GM18517 (cell line): ENCODE results near the gene DNAJB9.
A peak's percentile ranks its signal among the peaks of the same experiment; 100 is the strongest.

Source experiments
- ATAC-seq: cut with Tn5 transposase; IDR thresholded peaks from one replicate; pipeline ENCODE4 v1.9.1; 2021; ENCODE audit warnings: mild to moderate bottlenecking, moderate library complexity; ENCODE audit not compliant: unreplicated experiment

Gene DNAJB9

DNA sequence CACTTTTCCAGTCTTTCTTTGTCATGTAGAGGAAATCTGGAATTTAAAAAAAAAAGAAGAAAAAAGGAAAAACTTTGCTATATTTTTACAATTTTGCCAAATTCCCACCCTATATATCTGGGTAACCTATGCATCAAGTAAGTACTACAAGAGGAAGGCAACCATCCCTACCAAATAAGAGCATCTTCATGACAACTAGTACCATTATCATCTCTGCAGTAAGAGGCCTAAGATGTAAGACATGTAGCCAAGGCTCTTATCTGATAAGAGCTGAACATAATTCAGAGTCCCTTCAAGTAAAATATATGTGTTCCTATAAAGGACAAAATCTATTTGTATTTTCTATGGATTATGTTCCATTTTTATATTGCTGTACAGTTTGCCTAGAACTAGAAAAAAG is 3.7 kb upstream of the DNAJB9 start:
- no peak for ATAC-seq

DNA sequence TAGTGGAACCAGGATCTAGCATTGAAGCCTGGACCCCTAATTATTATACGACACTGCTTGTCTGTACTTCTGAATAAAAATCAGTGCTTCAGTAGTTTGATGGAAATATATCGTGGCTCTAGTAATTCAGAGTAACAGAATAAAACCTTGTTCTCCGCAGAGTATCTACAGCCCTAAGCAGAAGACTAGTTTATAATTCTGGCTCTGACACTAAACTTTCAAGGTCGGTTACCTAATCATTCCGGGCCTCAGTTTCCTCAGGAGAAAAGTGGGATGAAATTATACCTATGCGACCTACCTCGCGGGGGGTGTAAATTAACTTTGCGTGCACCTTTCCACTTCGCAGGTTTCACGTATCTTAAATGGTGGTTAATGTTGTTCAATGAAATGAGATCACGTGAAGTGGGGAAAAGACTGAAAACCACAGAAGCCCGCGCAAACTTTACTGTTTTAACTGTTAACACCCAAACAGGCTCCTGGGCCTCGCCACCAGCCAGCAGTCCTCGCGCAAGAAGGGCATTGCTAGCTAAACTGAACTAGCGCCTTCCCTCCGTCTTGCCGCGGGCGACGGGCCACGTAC is 783 bp upstream of the DNAJB9 start:
- no peak for ATAC-seq

DNA sequence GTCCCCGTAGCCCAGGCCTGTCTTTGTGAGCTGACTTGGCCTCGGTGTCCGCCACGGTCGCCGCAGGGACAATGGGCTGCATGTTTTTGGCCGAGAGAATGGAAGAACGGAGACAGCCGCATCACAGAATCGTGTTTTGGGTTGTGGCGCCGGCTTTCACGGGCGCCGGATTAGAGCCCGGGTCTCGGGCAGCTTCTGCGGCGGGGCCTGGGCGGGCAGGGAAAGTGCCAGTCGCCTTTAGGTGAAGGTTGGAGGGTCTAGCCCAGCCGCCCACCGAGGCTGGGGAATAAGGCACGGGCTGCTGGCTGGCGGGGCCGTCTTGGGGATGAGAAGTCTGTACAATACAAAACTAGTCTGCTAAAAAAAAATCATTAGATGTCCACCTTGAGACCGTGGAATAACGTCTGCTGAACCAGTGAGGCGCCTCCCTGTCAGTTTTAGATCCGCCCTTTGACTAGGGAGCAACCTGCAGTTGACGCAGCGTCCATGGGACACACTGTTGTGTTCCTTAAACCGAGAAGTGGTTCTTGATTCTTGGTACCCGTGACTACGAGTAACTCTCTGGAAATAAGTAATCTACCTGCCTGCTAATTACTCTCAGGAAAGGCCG is 577 bp downstream of the DNAJB9 start:
- ATAC-seq = peak; percentile 22

DNA sequence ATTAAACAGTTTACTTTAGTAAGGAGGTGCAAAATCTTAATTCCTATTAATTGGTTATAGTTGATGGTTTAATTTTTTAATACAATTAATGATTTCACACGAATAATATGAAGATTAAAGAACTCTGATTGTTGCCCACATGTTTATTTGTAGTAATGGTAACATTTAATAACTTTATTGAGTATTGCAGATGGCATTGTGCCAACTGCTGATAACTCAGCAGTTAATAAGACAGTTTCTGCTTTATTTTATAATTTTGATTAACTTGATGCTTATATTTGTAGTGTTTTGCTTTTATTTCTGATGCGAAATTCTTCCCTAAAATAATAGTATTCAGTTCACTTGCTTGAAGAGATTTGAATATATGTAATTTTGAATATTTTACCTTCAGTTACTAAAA is 2.8 kb downstream of the DNAJB9 start:
- no peak for ATAC-seq

DNA sequence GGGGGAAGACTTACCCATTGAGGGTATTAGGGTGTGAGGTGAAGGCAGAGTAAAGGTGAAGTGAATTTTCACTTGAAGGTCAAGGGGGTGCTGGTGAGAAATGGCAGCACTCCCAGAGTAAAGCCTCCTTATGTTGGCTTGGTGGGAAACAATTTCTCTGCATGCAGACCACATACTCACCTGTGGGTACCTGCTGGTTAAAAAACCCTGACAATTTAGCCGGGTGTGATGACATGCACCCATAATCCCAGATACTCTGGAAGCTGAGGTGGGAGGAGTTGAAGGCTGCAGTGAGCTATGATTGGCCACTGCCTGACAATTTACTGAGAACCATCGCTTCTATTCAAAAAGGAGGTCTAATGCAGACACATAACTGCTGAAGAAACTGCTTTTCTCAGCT is 5.5 kb downstream of the DNAJB9 start:
- no peak for ATAC-seq

DNA sequence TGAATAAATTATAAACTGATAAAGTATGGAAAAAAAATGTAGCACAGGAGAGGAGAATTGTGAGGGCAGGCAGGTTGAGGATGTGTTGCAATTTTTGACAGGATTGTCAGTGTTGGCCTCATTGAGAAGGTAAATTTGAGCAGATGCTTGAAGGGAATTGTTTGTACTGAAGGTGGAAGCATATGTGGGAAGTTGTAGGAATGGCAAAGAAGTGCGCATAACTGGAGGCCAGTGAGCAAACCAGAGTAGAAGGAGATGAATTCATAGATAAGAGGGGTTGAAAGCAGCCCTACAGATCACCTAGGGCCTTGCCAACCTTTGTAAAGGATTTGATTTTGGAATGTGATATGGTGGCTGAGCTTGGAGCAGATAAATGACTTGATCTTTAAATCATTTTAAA is 6.4 kb downstream of the DNAJB9 start:
- no peak for ATAC-seq

DNA sequence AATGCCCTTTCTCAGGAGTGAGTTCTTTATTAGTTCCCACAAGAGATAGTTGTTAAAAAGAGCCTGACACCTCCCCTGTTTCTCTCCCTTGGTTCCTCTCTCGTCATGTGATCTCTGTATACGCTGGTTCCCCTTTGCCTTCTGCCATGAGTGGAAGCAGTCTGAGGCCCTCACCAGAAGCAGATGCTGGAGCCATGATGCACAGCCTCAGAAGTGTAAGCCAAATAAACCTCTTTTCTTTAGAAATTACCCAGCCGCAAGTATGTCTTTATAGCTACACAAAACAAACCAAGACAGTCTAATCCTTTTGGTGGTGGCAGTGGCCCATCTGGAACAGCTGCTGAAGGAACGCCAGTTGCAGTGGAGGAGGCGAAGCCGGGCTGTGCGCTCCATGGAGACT is 9.3 kb downstream of the DNAJB9 start:
- no peak for ATAC-seq

DNA sequence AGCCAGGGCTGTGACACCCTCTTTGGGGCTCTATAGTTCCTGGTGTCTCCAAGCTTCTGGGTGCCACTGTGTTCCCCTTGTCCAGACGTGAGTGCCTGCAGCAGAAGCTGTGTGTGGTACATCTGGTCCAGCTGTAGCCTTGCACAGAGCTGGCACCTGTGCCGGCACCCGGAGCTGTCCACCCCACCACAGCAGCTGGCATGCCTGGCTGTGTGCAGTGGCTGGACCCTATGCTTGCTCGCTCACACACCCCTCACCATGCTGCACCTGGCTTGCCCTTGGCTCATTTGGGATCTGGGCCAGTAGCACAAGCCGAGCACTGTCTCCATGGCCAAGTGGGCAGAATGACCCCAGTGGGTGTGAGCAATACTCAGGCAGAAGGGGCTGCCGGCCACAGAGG is 10.6 kb downstream of the DNAJB9 start:
- no peak for ATAC-seq

DNA sequence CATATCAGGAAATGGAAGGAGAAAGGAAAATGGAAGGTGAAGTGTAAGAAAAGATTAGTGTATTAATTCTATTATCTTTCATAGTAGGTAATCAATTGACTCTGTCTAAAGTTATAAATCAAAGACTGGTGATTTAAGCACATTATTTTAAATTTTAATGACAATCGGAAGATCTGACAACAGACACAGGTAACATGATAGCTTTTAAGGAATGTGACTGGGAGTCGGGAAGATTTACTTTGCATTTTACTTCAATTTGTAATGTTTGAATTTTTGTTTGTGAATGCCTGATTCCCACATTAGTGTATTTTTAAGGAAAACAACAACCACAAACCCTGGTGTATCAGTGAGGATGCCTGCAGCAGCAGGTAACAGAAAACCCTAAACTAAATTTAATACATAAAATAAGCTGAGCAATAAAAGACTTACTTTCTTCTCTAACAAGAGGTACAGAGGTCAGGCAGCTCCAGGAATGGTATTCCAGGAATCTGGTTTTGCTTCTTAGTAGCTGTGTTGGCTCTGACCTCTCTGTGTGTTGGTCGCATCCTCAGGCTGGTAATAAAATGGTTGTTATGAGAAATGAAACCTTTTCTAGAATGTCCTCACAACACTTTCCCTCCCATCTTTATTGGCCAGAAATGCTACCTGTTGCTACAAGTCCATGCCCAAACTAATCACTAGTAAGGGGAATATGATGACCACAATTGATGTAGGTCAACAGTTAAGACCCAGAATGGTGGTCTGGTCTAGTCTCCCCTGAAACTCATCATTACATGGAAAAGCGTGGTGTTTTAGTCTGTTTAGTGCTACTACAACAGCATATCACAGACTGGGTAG is 12.2 kb downstream of the DNAJB9 start:
- no peak for ATAC-seq

DNA sequence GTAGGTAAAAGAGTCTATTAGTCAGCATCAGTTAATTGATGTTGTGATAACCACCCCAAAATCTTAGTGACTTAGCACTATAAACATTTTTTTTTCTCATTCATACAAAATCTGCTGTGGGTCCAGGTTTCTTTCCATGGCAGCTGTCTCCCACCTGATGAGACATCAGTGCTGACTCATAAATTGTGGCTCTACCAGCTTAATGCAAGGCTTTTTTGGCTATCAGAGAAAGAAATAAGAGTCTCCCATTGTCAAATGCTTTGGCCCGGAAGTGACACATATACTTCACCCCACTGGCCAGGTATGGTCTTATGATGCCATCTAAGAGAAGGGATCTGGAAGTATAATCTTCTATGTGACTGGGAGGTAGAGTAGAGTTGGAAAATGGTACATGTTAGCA is 14.5 kb downstream of the DNAJB9 start:
- ATAC-seq = no peak

DNA sequence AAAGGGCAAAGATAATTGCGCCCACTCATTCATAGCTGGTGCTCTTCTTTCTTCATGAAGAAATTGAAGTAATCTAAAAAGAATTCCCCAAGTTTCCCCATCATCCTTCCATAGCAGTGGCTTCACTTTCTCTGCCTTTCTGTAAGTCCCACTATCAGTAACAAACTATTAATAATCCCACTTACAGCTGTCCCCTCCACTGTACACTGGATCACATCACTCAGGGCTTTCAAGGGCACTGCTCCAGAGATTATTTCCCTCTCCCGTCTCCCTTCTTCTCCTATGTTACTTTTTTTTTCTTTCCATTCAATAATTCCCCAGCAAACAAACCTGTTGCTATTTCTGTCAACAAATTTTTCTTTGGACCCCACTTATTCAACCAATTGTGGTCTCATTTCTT is 16.2 kb downstream of the DNAJB9 start:
- ATAC-seq = no peak

DNA sequence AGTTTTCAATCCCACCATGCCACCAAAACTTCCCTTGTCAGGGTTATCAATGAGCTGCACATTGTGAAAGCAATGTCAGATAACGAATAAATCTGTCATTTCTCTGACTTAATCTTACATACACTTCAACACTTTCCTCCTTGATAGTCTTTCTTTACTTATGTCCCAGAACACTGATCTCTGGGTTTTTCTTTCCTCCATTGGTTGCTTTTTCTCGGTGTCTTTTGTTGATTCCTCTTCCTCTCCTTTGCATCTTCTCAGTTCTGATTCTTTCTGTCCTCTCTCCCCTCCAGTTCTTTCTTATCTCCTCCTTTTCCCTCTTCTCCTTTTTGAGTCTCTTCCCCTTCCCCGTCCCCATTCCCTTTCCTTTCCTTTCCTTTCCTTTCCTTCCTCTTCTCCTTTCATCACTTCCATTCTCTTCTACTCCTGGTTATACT is 16.6 kb downstream of the DNAJB9 start:
- no peak for ATAC-seq

DNA sequence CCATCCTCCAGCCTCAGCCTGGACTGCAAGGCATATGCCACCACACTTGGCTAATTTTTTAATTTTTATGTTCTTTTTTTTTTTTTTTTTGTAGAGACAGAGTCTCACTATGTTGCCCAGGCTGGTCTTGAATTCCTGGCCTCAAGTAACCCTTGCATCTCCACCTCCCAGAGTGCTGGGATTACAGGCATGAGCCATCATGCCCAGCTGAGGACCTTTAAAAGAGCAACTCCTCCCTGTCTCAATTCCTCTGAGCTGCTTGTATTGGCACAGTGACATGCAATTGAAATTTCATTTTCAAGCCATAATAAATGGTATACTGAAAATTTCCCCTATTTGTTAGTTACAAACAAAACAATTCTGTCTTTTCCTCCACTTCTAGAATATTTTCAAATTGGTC is 19.5 kb downstream of the DNAJB9 start:
- no peak for ATAC-seq

DNA sequence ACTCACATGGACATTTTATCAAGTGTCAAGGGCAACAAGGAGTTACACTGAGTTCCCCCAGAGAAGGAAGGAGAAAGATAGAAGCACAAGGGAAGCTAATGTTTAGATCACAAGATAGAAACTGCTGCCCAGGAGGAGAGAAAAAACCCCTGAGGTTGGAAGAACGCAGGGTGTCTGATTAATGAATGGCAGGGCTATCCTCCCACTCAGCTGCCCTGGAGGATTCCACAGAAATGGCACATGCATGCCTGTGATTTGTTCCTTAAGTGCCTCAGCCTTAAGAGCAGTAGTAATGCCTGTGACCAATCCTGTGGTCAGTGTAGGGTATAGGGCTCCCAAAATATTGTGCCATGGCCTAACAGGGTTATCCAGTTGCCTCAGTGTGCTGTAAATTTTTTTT is 20.2 kb downstream of the DNAJB9 start:
- ATAC-seq = no peak

DNA sequence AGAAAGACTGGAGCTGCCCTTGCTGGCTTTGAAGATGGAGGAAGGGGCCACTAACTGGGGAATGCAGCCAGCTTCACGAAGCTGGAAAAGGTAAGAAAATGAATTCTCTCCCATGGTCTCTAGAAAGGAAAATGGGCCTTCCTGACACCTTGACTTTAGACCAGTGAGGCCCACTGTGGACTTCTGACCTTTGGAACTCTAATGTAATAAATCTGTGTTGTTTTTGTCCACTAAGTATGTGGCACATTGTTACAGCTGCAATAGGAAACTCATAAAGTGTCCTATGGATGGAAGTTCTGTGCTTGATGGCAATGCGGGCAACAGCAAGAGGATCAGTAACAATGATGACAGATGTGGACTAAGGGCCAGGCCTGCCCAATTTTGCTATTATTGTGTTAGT is 20.9 kb downstream of the DNAJB9 start:
- no peak for ATAC-seq

DNA sequence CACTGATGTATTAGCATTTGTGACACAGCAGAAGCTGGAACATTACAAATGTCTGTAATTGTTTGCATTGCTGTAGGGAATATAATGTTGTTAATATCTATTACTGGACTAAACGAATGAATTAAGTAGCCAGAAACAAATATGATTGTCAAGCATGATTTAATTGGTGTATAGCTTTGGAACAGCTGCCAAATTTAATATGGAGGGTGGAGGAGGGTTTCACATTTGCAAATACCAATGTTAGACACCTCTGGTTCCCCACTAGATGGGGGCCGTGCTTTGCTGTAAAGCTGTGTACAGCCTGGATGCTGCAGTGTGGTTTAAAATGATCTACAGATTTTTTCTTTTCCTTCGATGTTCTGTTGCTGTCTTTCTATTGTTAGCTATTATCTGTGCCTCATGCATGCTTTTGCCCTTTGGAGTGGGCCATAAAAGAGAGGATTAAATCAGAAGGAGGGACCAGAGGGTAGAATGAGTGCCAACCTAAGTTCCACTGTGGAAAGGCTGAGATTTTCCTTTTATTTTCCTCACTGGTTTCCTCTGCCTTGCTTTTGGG is 23.1 kb downstream of the DNAJB9 start:
- ATAC-seq = no peak

DNA sequence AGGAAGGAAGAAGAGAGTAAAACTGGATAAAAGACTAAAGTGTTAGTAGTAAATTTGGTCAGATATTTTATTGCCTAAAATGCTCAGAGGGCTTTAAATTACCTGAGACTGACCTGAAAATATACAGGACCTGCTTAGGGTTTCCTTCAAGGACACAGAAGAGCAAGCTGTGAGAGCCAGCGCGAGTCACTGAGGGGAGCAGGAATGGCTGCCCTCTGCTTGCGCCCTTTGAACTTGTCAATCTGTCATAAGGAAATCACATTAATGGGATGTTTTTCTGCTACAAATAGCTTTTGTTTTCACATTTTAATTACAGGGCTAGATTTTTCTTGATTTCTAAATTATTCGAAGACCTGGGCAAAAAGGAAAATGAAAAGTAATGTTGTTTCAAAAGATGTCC is 26.9 kb downstream of the DNAJB9 start:
- ATAC-seq = no peak

DNA sequence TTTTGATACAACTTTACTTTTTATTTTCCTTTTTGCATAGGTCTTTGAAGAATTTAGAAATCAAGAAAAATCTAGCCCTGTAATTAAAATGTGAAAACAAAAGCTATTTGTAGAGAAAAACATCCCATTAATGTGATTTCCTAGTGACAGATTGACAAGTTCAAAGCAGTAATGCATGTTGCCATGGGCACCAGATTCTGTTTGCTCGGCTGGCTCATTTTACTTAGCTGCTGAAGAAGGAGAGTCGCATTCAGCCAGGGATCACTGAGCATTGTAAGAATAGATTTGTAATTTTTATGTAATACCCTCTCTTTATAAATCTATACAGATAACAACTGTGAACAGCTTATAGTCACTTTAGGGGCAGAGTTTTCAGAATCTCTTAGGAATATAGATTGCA is 28.5 kb downstream of the DNAJB9 start:
- ATAC-seq = no peak

DNA sequence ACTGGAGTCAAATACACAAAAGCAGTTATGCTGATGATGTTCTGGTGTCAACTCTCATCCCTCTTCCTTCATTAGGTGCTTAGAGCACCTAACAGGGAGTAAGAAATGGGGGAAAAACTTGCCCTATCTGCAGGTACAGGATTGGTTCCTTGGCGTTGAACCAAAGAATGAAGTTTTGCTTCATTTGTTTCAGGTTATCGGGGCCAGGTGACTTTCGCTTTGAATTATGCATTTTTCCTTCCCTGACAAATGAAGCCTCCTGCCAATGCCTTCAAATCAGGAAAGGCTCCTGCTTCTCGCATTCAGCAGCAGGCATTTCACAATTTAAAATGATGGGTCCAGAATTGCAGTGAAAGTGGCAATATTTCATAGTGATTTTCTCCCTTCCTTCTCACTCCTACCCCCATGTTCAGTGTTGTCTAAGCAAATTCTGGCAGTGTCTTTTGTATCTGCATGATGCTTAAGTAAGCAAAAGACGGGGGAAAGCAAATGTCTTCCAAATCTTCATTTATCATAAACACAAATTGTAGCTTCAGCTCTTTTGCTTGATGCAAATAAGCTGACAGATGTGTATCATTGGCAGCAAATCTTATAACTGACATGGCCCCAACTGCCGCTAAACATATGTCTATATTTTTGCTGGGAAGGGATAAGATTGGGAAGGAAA is 29.4 kb downstream of the DNAJB9 start:
- no peak for ATAC-seq

DNA sequence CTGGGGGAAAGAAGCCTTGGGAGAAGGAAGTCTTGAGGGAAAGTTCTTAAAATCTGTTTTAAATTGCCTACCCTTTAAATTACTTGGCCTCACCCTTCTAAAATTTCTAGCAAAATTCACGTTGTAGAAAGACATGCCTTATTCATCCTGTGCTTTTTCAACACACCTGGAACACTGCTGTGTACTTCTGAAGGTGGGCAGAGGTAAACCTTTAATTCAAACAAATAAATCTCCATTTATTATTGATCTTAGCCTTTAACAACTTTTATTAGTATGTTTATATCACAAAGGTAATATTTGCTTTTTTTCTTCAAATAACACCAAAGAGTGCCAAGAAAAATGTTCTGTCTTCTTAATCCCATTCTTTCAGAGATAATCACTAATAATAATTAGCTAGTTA is 30.7 kb downstream of the DNAJB9 start:
- ATAC-seq = no peak

DNA sequence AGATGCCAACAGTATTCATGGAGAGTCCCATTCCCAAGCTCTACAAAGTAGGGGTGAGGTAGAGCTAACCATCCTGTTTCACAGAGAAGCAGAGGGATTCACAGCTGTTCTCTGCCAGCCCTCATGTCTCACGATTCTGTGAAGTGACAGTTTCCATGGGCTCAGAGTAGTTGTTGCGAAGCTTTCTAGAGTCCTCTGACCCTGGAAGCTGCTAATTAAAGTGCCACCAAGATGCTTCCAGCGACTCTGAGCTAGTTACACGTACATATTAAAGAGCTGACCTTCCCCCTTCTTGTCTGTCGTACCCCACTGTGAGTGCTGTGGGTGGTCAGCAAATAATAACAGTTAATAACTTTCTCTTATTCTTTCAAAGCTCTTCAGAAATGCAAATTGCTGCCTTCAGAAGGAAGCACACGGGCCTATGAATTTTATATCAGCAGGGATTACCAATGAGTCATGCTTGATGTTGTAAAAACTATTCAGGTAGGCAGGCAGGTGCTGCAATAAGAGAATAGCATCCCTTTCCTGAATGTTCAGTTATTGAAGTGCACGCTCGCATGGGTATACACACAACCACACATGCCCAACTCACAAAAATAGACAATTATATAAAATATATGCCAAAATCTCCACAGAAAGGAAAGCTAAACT is 34.1 kb downstream of the DNAJB9 start:
- no peak for ATAC-seq
